H1 (cell line): ENCODE results near the gene NPY5R. TPM values are rescaled to one million over a fixed set of nuclear protein-coding genes. Genes with fewer than 3 reads are reported as not detected.

Experiments
- CTCF ChIA-PET: fragments of 300-600 bp; sonication (Branson Sonifier 250); formaldehyde crosslinking; loops from one replicate; lab custom pipeline; 2021; ENCODE audit not compliant: partially characterized antibody; lab: Charles Lee
- POLR2A ChIA-PET: fragments of 300-600 bp; sonication (Branson Sonifier 250); formaldehyde crosslinking; loops from one replicate; lab custom pipeline; 2021; ENCODE audit warnings: inconsistent platforms; ENCODE audit not compliant: partially characterized antibody; lab: Charles Lee
- DNase-seq, 2 experiments: peaks; one replicate each; pipeline versions ENCODE4 v3.0.0 to v3.0.0-alpha.2; 2010 to 2022; ENCODE audit warnings: low spot score in 2 of 2, low read depth in 1 of 2, mixed read lengths in 1 of 2
- FAIRE-seq: peaks from 2 replicates; lab custom pipeline; 2011; peaks lifted over from hg19 to GRCh38; lab: Jason Lieb, UNC
- H2AFZ ChIP-seq: 2 replicates; pipeline ENCODE4 v1.8.1; 2012; ENCODE audit warnings: low read length, inconsistent platforms
- H2AK5ac ChIP-seq: 2 replicates; pipeline ENCODE4 v1.6.1; 2013; ENCODE audit warnings: low read depth, low read length
- H2BK120ac ChIP-seq: replicated peaks from 2 replicates; pipeline ENCODE3; 2013; ENCODE audit warnings: low read depth, low read length, inconsistent platforms
- H2BK12ac ChIP-seq: 2 replicates; pipeline ENCODE4 v1.6.1; 2013; ENCODE audit warnings: low read depth, low read length
- H2BK15ac ChIP-seq: 2 replicates; pipeline ENCODE4 v1.6.1; 2013; ENCODE audit warnings: low read length
- H2BK20ac ChIP-seq: 2 replicates; pipeline ENCODE4 v1.6.1; 2013; ENCODE audit warnings: low read length
- H2BK5ac ChIP-seq: 2 replicates; pipeline ENCODE4 v1.6.1; 2013; ENCODE audit warnings: low read depth, low read length
- H3K14ac ChIP-seq: 2 replicates; pipeline ENCODE4 v1.6.1; 2013; ENCODE audit warnings: inconsistent platforms; ENCODE audit not compliant: insufficient read length
- H3K18ac ChIP-seq: 2 replicates; pipeline ENCODE4 v1.6.1; 2013; ENCODE audit warnings: low read length; ENCODE audit errors: extremely low read depth
- H3K23ac ChIP-seq: 2 replicates; pipeline ENCODE4 v1.6.1; 2013; ENCODE audit warnings: inconsistent platforms; ENCODE audit not compliant: insufficient read length
- H3K23me2 ChIP-seq: 2 replicates; pipeline ENCODE4 v1.6.1; 2013; ENCODE audit warnings: low read depth, low read length
- H3K27ac ChIP-seq: 2 replicates; pipeline ENCODE4 v1.6.1; 2011; ENCODE audit warnings: low read depth, low read length, inconsistent platforms
- H3K27me3 ChIP-seq, 4 experiments: replicated peaks in 1 of 4; 1 replicate in 1 of 4; 2 replicates in 3 of 4; pipeline versions ENCODE4 v1.6.1 to v1.8.1; 2011 to 2013; ENCODE audit warnings: low read length in 3 of 4, mild to moderate bottlenecking in 3 of 4, inconsistent platforms in 2 of 4, mixed read lengths in 2 of 4, moderate library complexity in 1 of 4; ENCODE audit not compliant: control insufficient read depth in 3 of 4, insufficient read depth in 3 of 4; ENCODE audit errors: extremely low read depth in 1 of 4
- H3K36me3 ChIP-seq, 4 experiments: 2 replicates each; pipeline versions ENCODE4 v1.6.1 to v1.8.1; 2011 to 2013; ENCODE audit warnings: mild to moderate bottlenecking in 4 of 4, low read length in 3 of 4, moderate library complexity in 2 of 4, control low read depth in 1 of 4, inconsistent platforms in 1 of 4; ENCODE audit not compliant: insufficient read depth in 4 of 4, control insufficient read depth in 2 of 4
- H3K4ac ChIP-seq: replicated peaks from 2 replicates; pipeline ENCODE3; 2013; ENCODE audit warnings: low read length, low read depth, mixed read lengths, inconsistent platforms; ENCODE audit not compliant: insufficient read length
- H3K4me1 ChIP-seq, 4 experiments: replicated peaks in 1 of 4; 1 replicate in 1 of 4; 2 replicates in 3 of 4; pipeline versions ENCODE4 v1.6.1 to v1.8.1; 2011 to 2013; ENCODE audit warnings: low read length in 3 of 4, inconsistent platforms in 2 of 4, mixed read lengths in 1 of 4; ENCODE audit not compliant: insufficient read depth in 4 of 4, control insufficient read depth in 3 of 4
- H3K4me2 ChIP-seq, 2 experiments: 2 replicates each; pipeline versions ENCODE4 v1.6.1 to v1.8.1; 2011 to 2013; ENCODE audit warnings: low read depth in 2 of 2, low read length in 2 of 2, control low read depth in 1 of 2, inconsistent platforms in 1 of 2, mild to moderate bottlenecking in 1 of 2; ENCODE audit not compliant: insufficient read depth in 1 of 2
- H3K4me3 ChIP-seq, 4 experiments: fragments of 200-600, 300-600 bp in 1 of 4; sonication (generic), shearing (Covaris generic), sonication (Bioruptor Twin) in 1 of 4; 2 replicates each; pipeline versions ENCODE4 v1.5.1 to v1.8.1; 2011 to 2016; ENCODE audit warnings: low read length in 4 of 4, low read depth in 3 of 4, control low read depth in 2 of 4, inconsistent platforms in 2 of 4, mild to moderate bottlenecking in 2 of 4, mixed read lengths in 1 of 4, moderate library complexity in 1 of 4; ENCODE audit not compliant: insufficient read depth in 2 of 4; ENCODE audit errors: extremely low read depth in 1 of 4
- H3K56ac ChIP-seq: replicated peaks from 2 replicates; pipeline ENCODE3; 2013; ENCODE audit warnings: low read depth, mild to moderate bottlenecking, mixed read lengths, low read length, inconsistent platforms; ENCODE audit not compliant: insufficient read length
- H3K79me1 ChIP-seq: 2 replicates; pipeline ENCODE4 v1.6.1; 2013; ENCODE audit warnings: low read depth, low read length, control low read depth
- H3K79me2 ChIP-seq, 2 experiments: 2 replicates each; pipeline versions ENCODE4 v1.6.1 to v1.8.1; 2012 to 2013; ENCODE audit warnings: low read length in 2 of 2, mild to moderate bottlenecking in 2 of 2, inconsistent platforms in 1 of 2; ENCODE audit not compliant: insufficient read depth in 2 of 2, control insufficient read depth in 1 of 2
- H3K9ac ChIP-seq, 4 experiments: replicated peaks in 1 of 4; 1 replicate in 1 of 4; 2 replicates in 3 of 4; pipeline versions ENCODE4 v1.6.1 to v1.8.1; 2011 to 2013; ENCODE audit warnings: low read depth in 3 of 4, low read length in 3 of 4, control low read depth in 2 of 4, mild to moderate bottlenecking in 2 of 4, moderate library complexity in 2 of 4, inconsistent platforms in 1 of 4; ENCODE audit errors: extremely low read depth in 1 of 4
- H3K9me3 ChIP-seq, 2 experiments: 2 replicates each; pipeline versions ENCODE4 v1.6.1 to v1.8.1; 2012 to 2013; ENCODE audit warnings: mild to moderate bottlenecking in 2 of 2, moderate library complexity in 2 of 2, control low read depth in 1 of 2, inconsistent platforms in 1 of 2, low read depth in 1 of 2, low read length in 1 of 2, mixed read lengths in 1 of 2; ENCODE audit not compliant: insufficient read depth in 2 of 2
- H4K20me1 ChIP-seq, 2 experiments: replicated peaks in 1 of 2; 2 replicates each; pipeline versions ENCODE3 to v1.8.1; 2011 to 2013; ENCODE audit warnings: inconsistent platforms in 2 of 2, low read length in 2 of 2, mild to moderate bottlenecking in 1 of 2; ENCODE audit not compliant: insufficient read depth in 2 of 2, control insufficient read depth in 1 of 2
- H4K5ac ChIP-seq: 2 replicates; pipeline ENCODE4 v1.6.1; 2013; ENCODE audit warnings: low read length, low read depth, mixed read lengths, inconsistent platforms; ENCODE audit not compliant: insufficient read length
- H4K8ac ChIP-seq: 2 replicates; pipeline ENCODE4 v1.8.0; 2013; ENCODE audit warnings: mild to moderate bottlenecking, moderate library complexity, low read length, inconsistent platforms; ENCODE audit not compliant: insufficient read depth; ENCODE audit errors: extremely low read depth
- H4K91ac ChIP-seq: replicated peaks from 2 replicates; pipeline ENCODE3; 2013; ENCODE audit warnings: low read length, mixed read lengths, inconsistent platforms; ENCODE audit not compliant: insufficient read length
- ASH2L ChIP-seq: fragments of 200-600, 300-600 bp; sonication (generic); IDR thresholded peaks from one replicate; pipeline ENCODE4 v1.7.1; 2017; ENCODE audit warnings: low read length
- BCL11A ChIP-seq, 2 experiments: IDR thresholded peaks; one replicate each; pipeline ENCODE4 v1.6.1; 2011; ENCODE audit warnings: low read depth in 2 of 2, low read length in 2 of 2, mild to moderate bottlenecking in 2 of 2
- TAF7 ChIP-seq: optimal IDR thresholded peaks from 2 replicates; pipeline ENCODE3; 2011; ENCODE audit warnings: low read depth, mild to moderate bottlenecking, inconsistent platforms, low read length, moderate library complexity, borderline replicate concordance
- WGBS, 2 experiments: shearing (Covaris generic) in 1 of 2; methylation state at CpG; one replicate each; pipeline versions ENCODE4 v1.1.6 to v1.1.7; 2013 to 2015; ENCODE audit warnings: low lambda C conversion rate in 2 of 2, mixed read lengths in 2 of 2, inconsistent platforms in 1 of 2, low coverage in 1 of 2, missing lambda C conversion rate in 1 of 2; ENCODE audit not compliant: insufficient replicate concordance in 2 of 2, insufficient coverage in 1 of 2, insufficient read length in 1 of 2; ENCODE audit errors: extremely low coverage in 1 of 2, missing lambda C conversion rate in 1 of 2; 5-methylcytosine and 5-hydroxymethylcytosine counted together
- polyA plus RNA-seq, 7 experiments: library from polyadenylated mRNA; depleted of rRNA in 3 of 7; stranded (reverse) in 5 of 7; unstranded in 2 of 7; fragments of >200 nt in 5 of 7; fragments of 200-250 nt in 2 of 7; gene quantifications; 1 replicate in 5 of 7; 2 replicates in 1 of 7; 4 replicates in 1 of 7; pipeline versions ENCODE4 v1.2.1 to v1.2.3, GENCODE V29; 2011 to 2013; ENCODE audit warnings: missing spikeins in 2 of 7, mixed read lengths in 2 of 7
- total RNA-seq: library from RNA; stranded (reverse); fragmentation: NEBNext Ultra II Directional; extraction: Animal tissue kit (Norgen Biotek cat#: 25700); gene quantifications from 2 replicates; pipeline ENCODE4 v1.2.1, GENCODE V29; 2021

The NPY5R gene
- total and polyA plus RNA-seq, 2 of the 8 experiments (the other 6 are each of a cell fraction or from before 2014, with no cell fraction given), result 1.5 to 1.9 TPM

- POLR2A ChIA-PET, result no interaction called here
- Histone ChIP-seq H3K4ac (no peak overlapping the region), H3K23ac (no peak overlapping the region), H3K9me3 (no peaks in the 10 kb centered on the region), H3K4me2 (no peak overlapping the region), H3K27ac (no peak overlapping the region), H4K20me1 (no peaks in the 10 kb centered on the region), H2BK5ac (no peak overlapping the region), H3K79me2 (no peaks in the 10 kb centered on the region), H4K91ac (no peak overlapping the region), H4K5ac (no peak overlapping the region), H2BK120ac (no peak overlapping the region), H3K27me3 (no peaks in the 10 kb centered on the region), H3K18ac (no peak overlapping the region), H3K9ac (no peak overlapping the region), H2BK20ac (no peak overlapping the region), H3K79me1 (no peaks in the 10 kb centered on the region), H2BK15ac (no peak overlapping the region), H4K8ac (no peak overlapping the region), H3K4me1 (no peaks in the 10 kb centered on the region), H3K4me3 (no peak overlapping the region), H3K23me2 (no peaks in the 10 kb centered on the region), H3K14ac (no peak overlapping the region), H3K36me3 (no peaks in the 10 kb centered on the region), H2BK12ac (no peak overlapping the region), H2AFZ (no peak overlapping the region), H3K56ac (no peak overlapping the region), H2AK5ac (no peak overlapping the region)
- no peak for TF ChIP-seq ASH2L
- TF ChIP-seq BCL11A (IDR thresholded peaks at IDR 0.05; ENCODE audit: low read depth in 2 of 2, low read length in 2 of 2), result no peak
- TF ChIP-seq TAF7, result no peak
- CTCF ChIA-PET, result interaction anchor here (1.5 kb wide), 1 partner anchor 29 kb away, joined by 9 read pairs; the partner anchor contains the start of gene NPY1R
- FAIRE-seq (no peak), DNase-seq (no peak)
- 100% methylated on average over 2 of the region's 2 CpGs; no CpG with 5 or more reads in 1 of the 2 experiments for WGBS, 2 experiments
Measured at GRCh38 chr4:163303069-163303468, 40.6 kb upstream of the NPY5R start.
